CD14-positive monocyte (primary cell): ENCODE data around the gene GEMIN7. TPM values are rescaled to one million over a fixed set of nuclear protein-coding genes. Genes with fewer than 3 reads are reported as not detected.

ENCODE experiments used
- DNase-seq, 3 donors: peaks; one replicate each; pipeline ENCODE4 v3.0.0-alpha.2; 2011 to 2022
- H2AFZ ChIP-seq: 2 replicates; pipeline ENCODE4 v1.6.0; 2012; ENCODE audit warnings: mild to moderate bottlenecking, low read depth, low read length, inconsistent platforms; ENCODE audit not compliant: insufficient read depth, poor library complexity, severe bottlenecking
- H3K27ac ChIP-seq, 2 donors: 1 replicate in 1 of 2; 2 replicates in 1 of 2; pipeline ENCODE4 v1.5.1; 2012 to 2013; ENCODE audit warnings: low read length in 2 of 2, control low read depth in 1 of 2, inconsistent platforms in 1 of 2, low read depth in 1 of 2, mild to moderate bottlenecking in 1 of 2
- H3K27me3 ChIP-seq, 2 donors: one replicate each; pipeline versions ENCODE4 v1.6.0 to v1.6.1; 2011 to 2013; ENCODE audit warnings: low read length in 2 of 2; ENCODE audit not compliant: control insufficient read depth in 2 of 2, insufficient read depth in 2 of 2
- H3K36me3 ChIP-seq, 2 donors: replicated peaks in 1 of 2; 1 replicate in 1 of 2; 2 replicates in 1 of 2; pipeline versions ENCODE4 v1.5.1 to v1.6.1; 2012 to 2013; ENCODE audit warnings: low read length in 2 of 2, control low read depth in 1 of 2, inconsistent platforms in 1 of 2, mild to moderate bottlenecking in 1 of 2; ENCODE audit not compliant: insufficient read depth in 2 of 2, control insufficient read depth in 1 of 2
- H3K4me1 ChIP-seq, 2 donors: 1 replicate in 1 of 2; 2 replicates in 1 of 2; pipeline versions ENCODE4 v1.5.1 to v1.6.1; 2012 to 2013; ENCODE audit warnings: low read length in 2 of 2, control low read depth in 1 of 2, inconsistent platforms in 1 of 2, mild to moderate bottlenecking in 1 of 2, moderate library complexity in 1 of 2; ENCODE audit not compliant: insufficient read depth in 2 of 2, control insufficient read depth in 1 of 2
- H3K4me2 ChIP-seq: replicated peaks from 2 replicates; pipeline ENCODE3; 2012; ENCODE audit warnings: low read length, moderate library complexity, mild to moderate bottlenecking; ENCODE audit not compliant: poor library complexity, severe bottlenecking; ENCODE audit errors: extremely low read depth
- H3K4me3 ChIP-seq, 3 experiments: fragments of 200-600 bp in 1 of 3; sonication (generic) in 1 of 3; replicated peaks in 1 of 3; 1 replicate in 2 of 3; 2 replicates in 1 of 3; pipeline ENCODE4 v1.5.1; 2011 to 2013; ENCODE audit warnings: low read length in 3 of 3, mild to moderate bottlenecking in 3 of 3, control low read depth in 2 of 3, low read depth in 2 of 3, inconsistent platforms in 1 of 3, moderate library complexity in 1 of 3
- H3K79me2 ChIP-seq: 2 replicates; pipeline ENCODE4 v1.6.0; 2012; ENCODE audit warnings: mild to moderate bottlenecking, control low read depth, inconsistent platforms, low read length, moderate library complexity; ENCODE audit not compliant: insufficient read depth
- H3K9ac ChIP-seq: 2 replicates; pipeline ENCODE4 v1.6.0; 2017; ENCODE audit warnings: low read length, mild to moderate bottlenecking; ENCODE audit not compliant: insufficient read depth, poor library complexity, severe bottlenecking
- H3K9me3 ChIP-seq, 2 donors: replicated peaks in 1 of 2; 1 replicate in 1 of 2; 2 replicates in 1 of 2; pipeline versions ENCODE4 v1.5.1 to v1.6.1; 2012 to 2013; ENCODE audit warnings: low read length in 2 of 2, control low read depth in 1 of 2; ENCODE audit not compliant: control insufficient read depth in 1 of 2, insufficient read depth in 1 of 2
- H4K20me1 ChIP-seq: 2 replicates; pipeline ENCODE4 v1.6.0; 2012; ENCODE audit warnings: mild to moderate bottlenecking, low read length, control low read depth, moderate library complexity; ENCODE audit not compliant: insufficient read depth
- H3K27ac Mint-ChIP-seq, 7 donors: one replicate each; pipeline ENCODE4 v1.8.0; 2020; ENCODE audit warnings: mild to moderate bottlenecking in 7 of 7, mixed read lengths in 7 of 7, moderate library complexity in 6 of 7, inconsistent platforms in 2 of 7
- H3K27me3 Mint-ChIP-seq, 3 donors: one replicate each; pipeline ENCODE4 v1.8.0; 2021 to 2022; ENCODE audit warnings: low read depth in 3 of 3, mild to moderate bottlenecking in 3 of 3, mixed read lengths in 3 of 3, moderate library complexity in 3 of 3, inconsistent platforms in 1 of 3
- H3K36me3 Mint-ChIP-seq, 2 donors: one replicate each; pipeline ENCODE4 v1.8.0; 2020; ENCODE audit warnings: mixed read lengths in 2 of 2, inconsistent platforms in 1 of 2, mild to moderate bottlenecking in 1 of 2
- H3K4me1 Mint-ChIP-seq: one replicate; pipeline ENCODE4 v1.8.0; 2020; ENCODE audit warnings: mild to moderate bottlenecking, mixed read lengths
- H3K4me3 Mint-ChIP-seq, 2 donors: one replicate each; pipeline ENCODE4 v1.8.0; 2020; ENCODE audit warnings: mild to moderate bottlenecking in 2 of 2, mixed read lengths in 2 of 2, moderate library complexity in 1 of 2
- H3K9me3 Mint-ChIP-seq, 7 donors: one replicate each; pipeline ENCODE4 v1.8.0; 2020 to 2022; ENCODE audit warnings: mixed read lengths in 7 of 7, mild to moderate bottlenecking in 6 of 7, moderate library complexity in 6 of 7, inconsistent platforms in 2 of 7
- WGBS: methylation state at CpG from one replicate; pipeline ENCODE4 v1.1.5; 2013; ENCODE audit warnings: missing lambda C conversion rate; ENCODE audit not compliant: insufficient coverage; 5-methylcytosine and 5-hydroxymethylcytosine counted together
- intact Hi-C, 2 donors: fragments of 100-400 bp; cut with micrococcal nuclease; formaldehyde crosslinking; loops; one replicate each; pipeline versions ENCODE4 v1.15.0 to v1.15.1; 2023
- polyA plus RNA-seq, 3 donors: library from polyadenylated mRNA; depleted of rRNA in 1 of 3; unstranded in 2 of 3; stranded (reverse) in 1 of 3; fragments of 300-500 nt in 2 of 3; fragments of >200 nt in 1 of 3; fragmentation: Illumina TruSeq in 2 of 3; gene quantifications; 1 replicate in 2 of 3; 2 replicates in 1 of 3; pipeline ENCODE4 v1.2.3, GENCODE V29; 2012 to 2021
- TF ChIP-seq, protein P1 (sequence below): fragments of 200-600 bp; IDR thresholded peaks from one replicate; pipeline ENCODE4 v1.8.0; 2022; ENCODE audit warnings: antibody characterized with exemption, mild to moderate bottlenecking

GEMIN7 gene
- polyA plus RNA-seq, 3 donors, result 67.6 to 83.4 (median 78.4) TPM

DNA sequence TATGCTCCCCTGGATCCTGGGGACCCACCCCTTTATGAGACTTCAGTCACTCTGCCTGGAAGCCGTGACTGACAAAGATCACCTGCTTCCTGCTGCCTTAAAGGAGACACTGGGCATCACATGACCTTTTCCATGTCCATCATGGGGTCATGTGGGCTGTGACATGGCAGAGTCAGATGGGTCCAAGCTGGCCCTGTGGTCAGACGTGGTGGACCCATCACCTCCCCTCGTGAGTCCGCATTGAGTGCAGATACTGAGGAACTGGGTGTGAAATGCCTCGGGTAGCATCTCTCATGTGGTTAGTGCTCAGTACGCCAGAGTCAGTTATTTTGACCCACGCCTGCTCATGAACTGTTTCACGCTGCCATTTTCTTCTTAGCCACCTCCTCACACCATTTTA lies 54.6 kb downstream of the GEMIN7 start:
- Histone ChIP-seq H3K4me2 (no peak overlapping the region), H3K4me3 (no peak overlapping the region), H3K36me3 (peaks cover 0 to 5% of the 10 kb centered on the region in 2 donors), H3K27ac (no peak overlapping the region), H3K79me2 (peaks cover 13% of the 10 kb centered on the region), H3K27me3 (no peaks in the 10 kb centered on the region), H2AFZ (no peak overlapping the region), H4K20me1 (peaks cover 64% of the 10 kb centered on the region), H3K9ac (no peak overlapping the region), H3K9me3 (no peaks in the 10 kb centered on the region), H3K4me1 (no peaks in the 10 kb centered on the region)
- H3K9me3 Mint-ChIP-seq, result no peaks in the 10 kb centered on the region
- H3K36me3 Mint-ChIP-seq, result peaks cover 2 to 3% of the 10 kb centered on the region in 2 donors
- peaks cover 6% of the 10 kb centered on the region for H3K4me1 Mint-ChIP-seq
- intact Hi-C loops, result no loop called here
- TF ChIP-seq, protein P1, sequence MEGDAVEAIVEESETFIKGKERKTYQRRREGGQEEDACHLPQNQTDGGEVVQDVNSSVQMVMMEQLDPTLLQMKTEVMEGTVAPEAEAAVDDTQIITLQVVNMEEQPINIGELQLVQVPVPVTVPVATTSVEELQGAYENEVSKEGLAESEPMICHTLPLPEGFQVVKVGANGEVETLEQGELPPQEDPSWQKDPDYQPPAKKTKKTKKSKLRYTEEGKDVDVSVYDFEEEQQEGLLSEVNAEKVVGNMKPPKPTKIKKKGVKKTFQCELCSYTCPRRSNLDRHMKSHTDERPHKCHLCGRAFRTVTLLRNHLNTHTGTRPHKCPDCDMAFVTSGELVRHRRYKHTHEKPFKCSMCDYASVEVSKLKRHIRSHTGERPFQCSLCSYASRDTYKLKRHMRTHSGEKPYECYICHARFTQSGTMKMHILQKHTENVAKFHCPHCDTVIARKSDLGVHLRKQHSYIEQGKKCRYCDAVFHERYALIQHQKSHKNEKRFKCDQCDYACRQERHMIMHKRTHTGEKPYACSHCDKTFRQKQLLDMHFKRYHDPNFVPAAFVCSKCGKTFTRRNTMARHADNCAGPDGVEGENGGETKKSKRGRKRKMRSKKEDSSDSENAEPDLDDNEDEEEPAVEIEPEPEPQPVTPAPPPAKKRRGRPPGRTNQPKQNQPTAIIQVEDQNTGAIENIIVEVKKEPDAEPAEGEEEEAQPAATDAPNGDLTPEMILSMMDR, result no peak
- 97% methylated on average over 5 of the region's 8 CpGs for WGBS
- peak overlapping the region in 1 of 7 donors; percentile 58 for H3K27ac Mint-ChIP-seq
- H3K27me3 Mint-ChIP-seq, result peaks cover 0 to 2% (median 2%) of the 10 kb centered on the region in 3 donors
- no peak overlapping the region for H3K4me3 Mint-ChIP-seq
- no peak for DNase-seq

DNA sequence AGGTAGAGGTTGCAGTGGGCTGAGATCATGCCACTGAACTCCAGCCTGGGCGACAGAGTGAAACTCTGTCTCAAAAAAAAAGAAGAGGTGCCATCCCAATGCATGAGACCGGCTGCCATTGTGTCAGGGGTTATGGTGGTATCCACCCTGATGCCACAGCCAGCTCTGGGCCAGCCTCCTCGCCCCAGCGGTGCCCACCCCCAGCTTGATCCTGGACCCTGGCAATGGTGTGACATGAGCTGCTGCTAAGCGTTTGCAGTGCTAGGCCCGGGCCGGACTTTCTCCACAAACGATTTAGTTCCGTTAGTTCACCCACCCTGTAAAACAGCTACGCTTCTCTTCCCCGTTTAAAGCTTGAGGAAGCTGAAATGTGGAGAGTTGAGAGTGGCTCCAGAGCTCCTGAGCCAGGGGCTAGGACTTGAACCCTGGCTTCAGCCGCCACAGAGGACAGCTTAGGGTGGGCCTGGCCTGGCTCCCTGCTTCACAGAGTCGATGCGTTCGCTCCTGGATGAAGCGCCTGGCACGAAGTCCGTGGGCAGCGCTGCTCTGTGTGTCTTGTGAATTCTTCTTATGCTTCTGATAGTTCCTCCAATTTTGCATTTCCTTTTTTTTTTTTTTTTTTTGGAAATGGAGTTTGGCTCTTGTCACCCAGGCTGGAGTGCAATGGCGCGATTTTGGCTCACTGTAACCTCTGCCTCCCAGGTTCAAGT lies 56.3 kb downstream of the GEMIN7 start:
- Mint-ChIP-seq H3K4me3 (no peak overlapping the region), H3K9me3 (no peaks in the 10 kb centered on the region), H3K36me3 (peaks cover 2 to 4% of the 10 kb centered on the region in 2 donors), H3K27me3 (peaks cover 0 to 2% (median 2%) of the 10 kb centered on the region in 3 donors), H3K27ac (peak overlapping the region in 3 of 7 donors; percentile 54 to 63 (median 54)), H3K4me1 (peaks cover 6% of the 10 kb centered on the region)
- no peak overlapping the region for H3K9ac ChIP-seq
- no peak overlapping the region for H3K27ac ChIP-seq
- H3K4me3 ChIP-seq, result no peak overlapping the region
- no peaks in the 10 kb centered on the region for H3K27me3 ChIP-seq
- 94% methylated on average over 7 of the region's 21 CpGs for WGBS
- peaks cover 13% of the 10 kb centered on the region for H3K79me2 ChIP-seq
- H3K4me1 ChIP-seq, result no peaks in the 10 kb centered on the region
- intact Hi-C loops, result no loop called here
- DNase-seq, result no peak
- H3K4me2 ChIP-seq, result no peak overlapping the region
- TF ChIP-seq, protein P1, result no peak
- no peaks in the 10 kb centered on the region for H3K9me3 ChIP-seq
- no peak overlapping the region for H2AFZ ChIP-seq
- peaks cover 0 to 5% of the 10 kb centered on the region in 2 donors for H3K36me3 ChIP-seq
- H4K20me1 ChIP-seq, result peaks cover 60% of the 10 kb centered on the region
